MG63 (cell line): Measurements from ENCODE around the gene IMMP2L. TPM values are rescaled to one million over a fixed set of nuclear protein-coding genes. Genes with fewer than 3 reads are reported as not detected.

ENCODE experiments used
- DNase-seq: peaks from one replicate; pipeline ENCODE4 v3.0.0-alpha.2; 2020
- H3K27me3 ChIP-seq: fragments of 250-450 bp; sonication (Bioruptor Pico); 2 replicates; pipeline ENCODE4 v1.5.1; 2020; ENCODE audit warnings: mild to moderate bottlenecking, moderate library complexity
- H3K36me3 ChIP-seq: fragments of 250-450 bp; sonication (Bioruptor Pico); 2 replicates; pipeline ENCODE4 v1.5.1; 2020; ENCODE audit warnings: mild to moderate bottlenecking, moderate library complexity
- H3K4me3 ChIP-seq: fragments of 250-450 bp; sonication (Bioruptor Pico); 2 replicates; pipeline ENCODE4 v1.5.1; 2020; ENCODE audit warnings: mild to moderate bottlenecking, moderate library complexity
- H3K9me3 ChIP-seq: fragments of 250-450 bp; sonication (Bioruptor Pico); 2 replicates; pipeline ENCODE4 v1.5.1; 2020; ENCODE audit warnings: mild to moderate bottlenecking, moderate library complexity
- total RNA-seq: library from RNA; depleted of rRNA; stranded (reverse); fragments of >200 nt; shearing (Covaris generic); gene quantifications from 2 replicates; pipeline ENCODE4 v1.2.3, GENCODE V29; 2014; ENCODE audit warnings: low replicate concordance

The IMMP2L gene
- total RNA-seq, 1 experiment from 2014 or later, result 8.8 TPM

DNA sequence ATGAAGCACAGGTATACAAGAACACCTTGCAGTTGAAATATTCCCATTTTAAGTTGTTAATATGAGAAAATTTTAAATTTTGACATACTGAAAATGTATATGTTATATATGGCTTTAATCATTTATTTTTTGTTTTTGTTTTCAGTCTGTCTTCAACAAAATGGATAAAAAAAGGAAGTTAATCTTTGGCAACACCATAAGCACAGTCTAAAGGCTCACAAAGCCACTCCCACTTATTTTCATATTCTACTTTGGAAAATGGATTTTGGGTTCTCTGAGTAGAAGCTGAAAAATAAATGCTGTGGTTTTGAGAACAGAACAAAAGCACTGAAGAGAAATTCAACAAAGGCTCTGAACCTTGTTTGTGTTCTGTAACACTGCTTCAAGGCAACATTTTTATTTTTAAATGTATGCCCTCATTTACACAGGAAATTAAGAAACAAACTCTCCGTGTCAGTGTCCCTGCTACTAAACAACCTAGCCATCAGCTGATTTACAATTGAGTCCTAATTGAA, 552.7 kb downstream of the IMMP2L start:
- no peaks in the 10 kb centered on the region for H3K9me3 ChIP-seq
- no peak for DNase-seq
- H3K36me3 ChIP-seq, result no peaks in the 10 kb centered on the region
- no peaks in the 10 kb centered on the region for H3K27me3 ChIP-seq
- no peak overlapping the region for H3K4me3 ChIP-seq

DNA sequence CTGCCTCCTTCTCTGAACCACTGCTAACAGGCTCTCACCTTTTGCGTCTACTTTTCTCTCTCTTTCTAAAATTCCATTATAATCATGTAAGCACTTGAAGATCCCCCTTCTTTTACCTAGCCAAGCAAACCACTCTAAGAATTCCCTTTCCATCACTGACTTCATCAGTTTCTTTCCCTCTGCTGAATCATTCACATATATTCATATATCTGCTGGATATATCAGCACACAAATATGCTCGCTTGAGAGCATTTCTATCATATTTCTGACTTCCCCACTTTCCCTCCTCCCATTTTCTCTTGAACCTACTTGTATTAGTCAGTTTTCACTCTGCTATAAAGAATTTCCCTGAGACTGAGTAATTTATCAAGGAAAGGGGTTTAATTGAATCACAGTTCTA, 555.6 kb downstream of the IMMP2L start:
- DNase-seq, result no peak
- Histone ChIP-seq H3K4me3 (no peak overlapping the region), H3K27me3 (no peaks in the 10 kb centered on the region)

DNA sequence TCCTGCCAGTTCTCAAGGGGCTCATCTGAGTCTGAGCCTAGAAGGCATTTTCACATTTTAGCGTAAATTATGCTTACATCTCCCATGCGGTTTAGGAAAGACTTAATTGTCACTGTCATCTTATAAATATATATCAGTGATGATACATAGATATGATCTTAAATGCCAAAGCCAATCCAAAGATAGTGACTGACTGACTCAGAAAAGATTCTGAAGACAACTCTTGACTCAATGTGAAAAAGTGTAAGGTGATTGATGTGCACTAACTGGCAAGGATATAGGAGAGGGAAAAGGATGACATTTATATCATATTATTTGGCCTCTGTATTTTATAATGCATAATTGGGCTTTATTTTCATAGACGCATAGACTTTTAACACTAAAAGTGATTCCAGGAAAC, 556.3 kb downstream of the IMMP2L start:
- H3K9me3 ChIP-seq, result no peaks in the 10 kb centered on the region
- H3K36me3 ChIP-seq, result no peaks in the 10 kb centered on the region
- no peaks in the 10 kb centered on the region for H3K27me3 ChIP-seq
- DNase-seq, result no peak
- H3K4me3 ChIP-seq, result no peak overlapping the region

More for the DNA sequence above, 555.6 kb downstream of the IMMP2L start:
- Histone ChIP-seq H3K36me3 (no peaks in the 10 kb centered on the region), H3K9me3 (no peaks in the 10 kb centered on the region)

DNA sequence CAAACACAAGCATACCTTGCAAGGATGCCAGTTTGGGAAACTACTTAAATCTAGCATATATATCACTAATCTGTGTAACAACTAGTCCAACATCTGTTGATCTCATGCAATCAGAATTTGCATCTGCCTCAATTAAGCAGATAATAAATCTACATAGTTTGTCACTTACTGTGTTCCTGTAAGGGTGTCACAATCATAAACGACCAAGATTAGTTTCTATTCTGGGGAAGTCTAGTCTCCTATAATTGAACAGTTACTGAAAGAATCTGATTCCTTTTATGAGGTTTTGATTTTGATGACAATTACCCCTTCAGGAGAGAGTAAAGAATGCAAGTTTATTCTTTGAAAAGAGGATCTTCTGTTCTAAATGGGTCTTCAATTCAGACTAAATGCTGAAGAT, 556.8 kb downstream of the IMMP2L start:
- Histone ChIP-seq H3K36me3 (no peaks in the 10 kb centered on the region), H3K9me3 (no peaks in the 10 kb centered on the region), H3K27me3 (no peaks in the 10 kb centered on the region), H3K4me3 (no peak overlapping the region)
- no peak for DNase-seq

DNA sequence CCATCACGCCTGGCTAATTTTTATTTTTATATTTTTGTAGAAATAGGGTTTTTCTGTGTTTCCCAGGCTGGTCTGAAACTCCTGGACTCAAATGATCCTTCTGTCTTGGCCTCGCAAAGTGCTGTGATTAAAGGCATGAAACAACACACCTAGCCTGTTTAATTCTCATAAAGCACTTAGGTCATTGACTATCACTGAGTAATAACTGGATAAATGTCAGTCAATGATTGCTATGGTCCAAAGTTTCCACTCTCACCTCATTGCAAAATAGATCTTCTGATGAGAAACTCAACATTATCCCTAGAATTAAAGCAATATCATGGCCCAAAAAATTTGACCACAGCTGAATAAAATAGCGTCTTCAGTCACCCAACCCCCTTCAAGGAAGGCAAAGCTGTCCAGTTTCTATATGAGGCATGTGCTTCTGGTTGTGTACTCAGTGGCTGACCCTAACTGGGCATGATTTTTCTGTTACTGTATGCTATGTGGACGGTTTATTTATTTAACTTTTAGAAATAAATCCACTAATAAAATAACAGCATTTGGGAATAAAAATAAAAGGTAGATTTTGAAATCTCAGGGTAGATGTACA, 557.9 kb downstream of the IMMP2L start:
- no peak for DNase-seq
- Histone ChIP-seq H3K4me3 (no peak overlapping the region), H3K36me3 (no peaks in the 10 kb centered on the region), H3K27me3 (no peaks in the 10 kb centered on the region), H3K9me3 (no peaks in the 10 kb centered on the region)

DNA sequence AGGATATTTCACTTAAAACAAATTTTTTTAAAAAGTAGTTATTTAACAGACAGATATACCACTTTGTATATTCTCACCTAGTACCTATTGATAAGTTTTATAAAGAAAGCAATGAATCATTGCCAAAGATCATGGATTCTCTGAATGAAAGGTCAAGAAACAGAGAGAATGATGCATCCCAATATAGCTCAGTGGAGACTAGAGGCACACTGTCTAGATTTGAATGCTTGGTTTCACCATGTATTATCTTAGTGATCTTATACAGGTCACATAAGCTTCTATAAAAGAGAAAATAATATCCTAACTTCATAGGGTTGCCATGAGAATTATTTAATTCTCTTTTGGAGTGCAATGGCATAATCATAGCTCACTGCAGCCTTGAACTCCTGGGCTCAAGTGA, 558.4 kb downstream of the IMMP2L start:
- H3K27me3 ChIP-seq, result no peaks in the 10 kb centered on the region
- H3K4me3 ChIP-seq, result no peak overlapping the region
- no peaks in the 10 kb centered on the region for H3K36me3 ChIP-seq
- no peaks in the 10 kb centered on the region for H3K9me3 ChIP-seq
- DNase-seq, result no peak

DNA sequence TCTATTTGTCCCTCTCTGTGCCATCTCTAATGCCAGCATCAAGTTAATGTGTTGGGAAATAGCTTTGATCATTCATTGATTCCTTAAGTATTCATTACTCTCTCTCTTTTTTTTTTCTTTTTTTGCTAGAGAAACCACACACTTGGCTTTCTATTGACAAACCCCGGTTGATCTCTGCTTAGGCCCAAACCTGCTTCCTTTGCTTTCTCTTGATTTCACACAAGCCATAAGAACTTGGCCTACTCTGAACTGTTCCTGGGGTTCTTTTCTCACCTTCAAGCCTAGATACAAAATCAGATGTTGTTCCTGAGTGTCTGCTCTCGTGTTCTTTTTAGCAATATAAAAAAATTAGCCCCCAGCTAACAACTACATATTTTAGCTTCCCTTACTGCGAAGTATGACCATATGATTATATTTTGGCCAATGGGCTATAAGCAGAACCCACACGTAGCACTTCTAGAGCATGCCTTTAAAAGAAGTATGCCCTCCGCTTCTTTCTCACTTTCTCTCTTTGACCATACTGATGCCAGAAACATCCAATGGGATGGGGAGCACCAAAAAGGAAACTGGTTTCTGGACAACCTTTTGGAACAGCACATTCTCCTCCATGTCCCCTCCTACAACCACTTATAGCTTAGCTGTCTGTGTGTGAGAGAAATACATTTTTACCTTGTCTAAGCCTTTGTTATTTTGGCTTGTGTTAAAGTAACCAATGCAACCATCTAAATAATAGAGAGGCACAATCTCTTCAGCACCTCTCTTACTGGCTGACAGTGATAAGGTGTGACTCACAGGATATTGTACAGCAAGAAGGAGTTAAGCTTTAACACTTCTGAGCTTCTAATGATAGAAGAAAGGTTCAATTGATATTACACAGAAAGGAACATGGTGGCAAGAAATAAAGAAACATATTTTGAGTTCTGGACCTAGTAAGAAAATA, 568.0 kb downstream of the IMMP2L start:
- Histone ChIP-seq H3K9me3 (no peaks in the 10 kb centered on the region), H3K36me3 (no peaks in the 10 kb centered on the region), H3K4me3 (no peak overlapping the region), H3K27me3 (no peaks in the 10 kb centered on the region)
- no peak for DNase-seq

DNA sequence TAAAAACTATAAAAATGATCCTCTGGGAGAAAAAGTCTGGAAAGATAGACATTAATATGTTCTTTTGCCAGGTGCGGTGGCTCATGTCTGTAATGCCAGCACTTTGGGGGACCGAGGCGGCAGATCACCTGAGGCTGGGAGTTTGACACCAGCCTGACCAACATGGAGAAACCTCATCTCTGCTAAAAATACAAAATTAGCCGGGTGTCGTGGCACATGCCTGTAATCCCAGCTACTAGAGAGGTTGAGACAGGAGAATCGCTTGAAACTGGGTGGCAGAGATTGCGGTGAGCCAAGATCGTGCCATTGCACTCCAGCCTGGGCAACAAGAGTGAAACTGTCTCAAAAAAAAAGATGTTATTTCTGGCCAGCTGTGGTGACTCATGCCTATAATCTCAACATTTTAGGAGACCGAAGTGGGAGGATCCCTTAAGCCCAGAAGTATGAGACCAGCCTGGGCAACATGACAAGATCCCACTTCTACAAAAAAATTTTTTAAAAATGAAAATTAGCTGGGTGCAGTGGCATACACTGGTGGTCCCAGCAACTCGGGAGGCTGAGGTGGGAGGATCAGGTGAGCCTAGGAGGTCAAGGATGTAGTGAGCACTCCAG, 573.3 kb downstream of the IMMP2L start:
- Histone ChIP-seq H3K4me3 (no peak overlapping the region), H3K36me3 (no peaks in the 10 kb centered on the region), H3K9me3 (no peaks in the 10 kb centered on the region), H3K27me3 (no peaks in the 10 kb centered on the region)
- no peak for DNase-seq

DNA sequence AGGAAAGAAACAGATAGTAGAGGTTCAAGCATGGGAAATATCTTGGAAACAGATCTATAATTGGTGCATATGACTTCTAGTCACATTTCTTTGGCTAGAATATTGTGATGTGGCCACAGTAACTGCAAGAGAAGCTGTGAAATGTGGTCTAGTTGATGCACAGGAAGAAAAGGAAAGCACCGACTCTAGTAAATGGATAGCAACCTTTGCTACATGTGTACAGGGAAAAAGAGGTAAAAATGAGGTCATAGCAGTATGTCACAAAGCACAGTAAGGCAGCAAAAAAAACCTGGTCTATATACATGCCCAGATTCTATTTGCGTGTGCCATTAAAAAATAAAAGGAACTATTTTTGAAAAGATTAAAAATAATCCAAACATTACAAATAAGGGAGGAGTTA, 573.9 kb downstream of the IMMP2L start:
- Histone ChIP-seq H3K9me3 (no peaks in the 10 kb centered on the region), H3K27me3 (no peaks in the 10 kb centered on the region), H3K4me3 (no peak overlapping the region), H3K36me3 (no peaks in the 10 kb centered on the region)
- DNase-seq, result no peak

DNA sequence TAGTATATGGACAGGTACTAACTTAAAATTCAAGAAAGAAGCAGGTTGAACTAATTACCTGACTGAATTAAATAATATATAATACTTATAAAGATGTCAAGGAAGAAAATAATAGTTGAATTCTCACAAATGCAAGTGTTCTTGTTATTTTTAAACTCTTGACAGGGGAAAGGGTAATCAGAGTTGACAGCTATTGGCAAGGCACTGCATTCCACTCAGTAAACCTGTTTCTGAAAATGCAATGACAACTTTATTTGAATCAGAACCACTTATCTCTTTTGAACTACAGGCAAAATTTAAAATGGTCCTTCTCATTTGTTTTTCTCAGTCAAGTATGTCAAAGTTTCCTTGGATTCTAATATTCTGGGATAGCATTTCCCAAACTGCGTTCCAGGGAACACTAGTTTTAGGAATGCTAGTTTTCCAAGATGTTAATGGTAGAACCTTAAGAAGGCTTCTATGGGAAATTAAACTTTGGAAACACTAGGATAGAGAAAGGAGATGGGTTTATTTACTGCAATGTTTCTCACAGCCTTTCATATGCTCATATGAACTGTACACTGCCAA, 575.1 kb downstream of the IMMP2L start:
- DNase-seq, result no peak
- Histone ChIP-seq H3K27me3 (no peaks in the 10 kb centered on the region), H3K9me3 (no peaks in the 10 kb centered on the region), H3K36me3 (no peaks in the 10 kb centered on the region), H3K4me3 (no peak overlapping the region)

DNA sequence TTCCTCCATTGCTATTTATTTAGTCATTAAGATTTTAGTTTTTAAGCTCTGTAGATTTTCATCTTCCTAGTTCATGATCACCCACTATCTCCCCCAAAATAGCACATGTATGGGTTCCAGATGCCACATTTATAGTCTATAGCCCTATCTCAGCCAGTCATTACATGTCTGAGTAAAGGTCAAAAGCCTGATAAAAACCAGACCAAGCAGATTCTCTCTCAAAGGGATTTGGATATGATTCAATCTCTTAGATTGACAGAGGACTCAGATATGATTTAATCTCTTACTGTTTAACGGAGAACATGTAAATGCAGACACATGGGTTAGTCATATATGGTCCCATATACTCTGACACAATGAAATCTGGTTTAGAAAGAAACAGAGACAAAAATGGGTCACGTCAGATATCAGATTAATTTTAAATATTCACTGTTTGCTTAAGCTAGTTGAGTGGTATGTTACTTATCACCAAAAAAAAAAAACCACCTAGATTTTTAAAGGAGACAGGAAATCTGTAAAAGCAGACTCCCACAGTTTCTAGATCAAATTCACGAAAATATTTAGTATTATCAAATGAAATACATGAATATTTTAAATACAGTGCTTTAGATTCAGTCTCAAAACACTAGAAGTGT, 578.4 kb downstream of the IMMP2L start:
- no peak for DNase-seq
- Histone ChIP-seq H3K9me3 (no peaks in the 10 kb centered on the region), H3K4me3 (no peak overlapping the region), H3K36me3 (no peaks in the 10 kb centered on the region), H3K27me3 (no peaks in the 10 kb centered on the region)

DNA sequence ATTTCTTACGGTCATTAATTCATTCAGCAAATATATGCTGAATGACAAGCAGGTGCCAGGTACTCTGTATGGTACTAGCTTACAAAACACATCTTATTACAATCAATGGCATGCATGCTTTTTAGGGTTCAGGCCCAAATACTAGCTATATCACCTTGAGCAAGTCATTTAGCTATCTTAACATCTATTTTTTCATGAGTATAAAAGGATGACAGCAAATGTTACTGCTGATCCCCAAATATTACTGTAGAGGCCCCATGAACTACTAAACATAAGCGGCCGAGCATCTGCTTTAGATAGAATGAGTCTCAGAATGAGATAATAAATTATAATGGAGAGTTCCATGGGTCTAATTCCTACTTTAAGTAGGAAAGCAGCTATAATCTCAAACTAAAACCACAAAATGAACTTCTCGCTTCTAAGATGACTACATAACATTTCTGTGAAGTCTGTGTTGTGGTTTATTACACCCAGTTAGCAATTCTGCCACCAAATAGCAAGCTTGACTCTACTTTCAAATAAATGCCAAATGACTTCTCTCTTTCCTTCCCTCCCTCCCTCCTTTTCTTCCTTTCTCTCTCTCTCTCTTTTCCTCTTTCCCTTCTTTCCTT, 585.1 kb downstream of the IMMP2L start:
- H3K9me3 ChIP-seq, result no peaks in the 10 kb centered on the region
- H3K36me3 ChIP-seq, result no peaks in the 10 kb centered on the region
- no peak overlapping the region for H3K4me3 ChIP-seq
- DNase-seq, result no peak
- H3K27me3 ChIP-seq, result no peaks in the 10 kb centered on the region

DNA sequence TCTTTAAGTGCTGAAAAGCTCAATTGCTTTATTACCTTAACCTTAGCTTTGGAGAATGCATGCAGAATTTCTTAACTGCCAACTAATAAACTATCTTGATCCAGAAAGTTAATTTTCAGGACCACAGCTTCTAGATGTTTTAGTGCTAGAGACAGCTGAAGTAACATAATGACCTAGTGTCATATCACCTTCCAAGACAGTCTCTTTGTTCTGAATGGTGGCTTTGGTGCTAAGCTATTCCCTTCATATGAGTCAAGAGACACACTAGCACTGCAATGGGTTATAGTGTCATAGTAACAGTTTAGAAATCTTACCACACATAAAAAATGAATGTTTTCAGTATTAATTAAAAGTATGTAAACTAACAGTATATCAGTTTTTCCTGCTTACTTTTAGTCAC, 586.8 kb downstream of the IMMP2L start:
- Histone ChIP-seq H3K36me3 (no peaks in the 10 kb centered on the region), H3K9me3 (no peaks in the 10 kb centered on the region)

DNA sequence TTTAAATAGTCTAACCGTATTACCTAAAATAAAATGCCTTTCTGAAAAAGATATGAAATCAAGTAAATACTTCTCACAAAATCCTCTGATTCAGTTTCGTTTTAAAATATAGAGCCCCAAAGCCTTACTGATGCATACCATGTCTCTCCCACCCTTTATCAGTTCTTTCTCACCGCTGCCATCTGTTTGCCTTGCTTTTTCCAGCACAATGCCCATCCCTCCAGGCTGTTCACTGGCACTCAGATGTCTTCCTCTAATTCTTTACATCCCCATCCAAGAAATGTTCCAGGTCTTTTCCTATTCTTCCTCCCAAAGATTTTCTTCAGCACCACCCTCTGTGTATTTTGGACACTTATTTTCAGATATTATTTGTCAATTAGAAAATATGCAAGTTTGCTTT, 587.9 kb downstream of the IMMP2L start:
- Histone ChIP-seq H3K9me3 (no peaks in the 10 kb centered on the region), H3K4me3 (no peak overlapping the region), H3K27me3 (no peaks in the 10 kb centered on the region), H3K36me3 (no peaks in the 10 kb centered on the region)
- no peak for DNase-seq

More for the DNA sequence above, 586.8 kb downstream of the IMMP2L start:
- Histone ChIP-seq H3K27me3 (no peaks in the 10 kb centered on the region), H3K4me3 (no peak overlapping the region)
- no peak for DNase-seq

DNA sequence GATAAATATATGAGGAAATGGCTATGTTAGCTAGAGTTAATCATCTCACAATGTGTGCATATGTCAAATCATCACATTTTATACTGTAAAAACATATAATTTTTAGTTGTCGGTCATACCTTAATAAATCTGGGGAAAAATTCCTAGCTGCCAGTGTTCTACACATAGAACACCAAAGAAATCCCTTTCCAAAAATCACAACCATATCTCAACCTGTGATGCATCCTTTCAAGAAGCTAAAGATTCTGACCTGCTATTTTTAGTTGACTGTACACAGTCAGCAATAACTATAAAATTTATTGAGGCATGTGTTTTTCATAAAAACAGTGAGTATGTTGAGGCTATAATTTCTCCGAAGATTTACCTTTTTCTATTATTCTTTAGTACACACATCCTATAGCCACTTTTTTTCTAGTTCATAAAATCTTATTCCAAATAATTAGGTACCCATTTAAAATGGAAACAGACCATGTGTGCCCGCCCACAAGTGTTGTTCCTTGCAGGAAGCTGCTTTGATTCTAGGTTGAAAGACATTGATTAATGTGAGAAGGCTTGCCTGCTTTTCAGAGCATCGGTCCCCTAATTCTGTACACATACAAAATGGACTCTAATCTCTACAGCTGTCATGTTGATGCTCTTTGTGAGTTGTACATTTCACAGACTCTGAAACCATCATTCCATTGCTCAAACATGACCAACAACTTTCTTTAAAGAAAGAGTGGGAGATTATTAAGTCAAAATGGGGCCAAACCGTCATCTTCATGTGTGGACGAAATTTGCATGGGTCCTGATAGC, 588.9 kb downstream of the IMMP2L start:
- no peaks in the 10 kb centered on the region for H3K9me3 ChIP-seq
- H3K27me3 ChIP-seq, result no peaks in the 10 kb centered on the region
- no peak for DNase-seq
- H3K36me3 ChIP-seq, result no peaks in the 10 kb centered on the region
- no peak overlapping the region for H3K4me3 ChIP-seq

DNA sequence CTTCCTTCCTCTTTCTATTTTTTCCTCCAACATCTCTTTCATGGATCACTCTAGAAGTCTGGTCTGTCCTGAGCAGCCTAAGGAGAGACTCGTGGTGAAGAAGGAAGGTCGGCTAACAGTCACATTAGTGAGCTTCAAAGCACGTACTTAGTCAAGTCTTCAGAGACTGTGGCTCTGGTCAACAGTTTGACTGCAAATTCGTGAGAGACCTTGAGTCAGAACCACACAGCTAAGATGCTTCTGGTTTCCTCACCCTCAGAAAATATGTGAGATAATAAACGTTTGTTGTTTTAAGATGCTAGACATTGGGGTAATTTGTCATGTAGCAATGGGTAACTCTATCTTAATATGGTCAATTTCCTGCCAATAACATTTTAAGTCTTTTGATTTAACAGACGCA, 597.5 kb downstream of the IMMP2L start:
- H3K4me3 ChIP-seq, result no peak overlapping the region
- H3K27me3 ChIP-seq, result no peaks in the 10 kb centered on the region
- H3K9me3 ChIP-seq, result no peaks in the 10 kb centered on the region
- no peak for DNase-seq
- H3K36me3 ChIP-seq, result no peaks in the 10 kb centered on the region
